Measurements from ENCODE around the gene TESMIN.

TESMIN gene

DNA sequence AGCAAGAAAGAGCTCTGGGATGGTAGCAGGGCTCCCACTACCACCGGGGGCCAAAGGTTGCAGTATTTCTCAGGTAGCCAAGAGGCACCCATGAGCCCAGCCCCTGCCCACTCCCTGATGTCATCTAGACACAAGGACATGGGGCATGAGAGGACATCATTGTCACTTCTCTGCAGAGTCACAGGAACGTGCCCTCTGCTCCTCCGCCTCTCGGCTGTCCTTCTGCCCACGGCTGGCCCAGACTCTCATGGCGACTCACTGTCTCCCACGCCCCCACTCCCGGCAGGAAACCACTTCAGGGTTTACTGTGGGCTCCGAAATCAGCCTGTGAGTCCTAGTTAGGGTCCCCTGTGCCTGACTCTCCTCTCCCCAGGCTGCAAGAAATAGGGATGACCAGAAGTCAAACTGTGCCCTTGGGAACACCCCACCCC is 68.8 kb downstream of the TESMIN start:
- TF ChIP-seq EZH2phosphoT487 (IDR thresholded peaks at IDR 0.05; ENCODE audit: low read length) (no peak), EZH2 (optimal IDR thresholded peaks at IDR 0.05; ENCODE audit: low read depth, low read length) (no peak)
- TF ChIP-seq, protein P1, sequence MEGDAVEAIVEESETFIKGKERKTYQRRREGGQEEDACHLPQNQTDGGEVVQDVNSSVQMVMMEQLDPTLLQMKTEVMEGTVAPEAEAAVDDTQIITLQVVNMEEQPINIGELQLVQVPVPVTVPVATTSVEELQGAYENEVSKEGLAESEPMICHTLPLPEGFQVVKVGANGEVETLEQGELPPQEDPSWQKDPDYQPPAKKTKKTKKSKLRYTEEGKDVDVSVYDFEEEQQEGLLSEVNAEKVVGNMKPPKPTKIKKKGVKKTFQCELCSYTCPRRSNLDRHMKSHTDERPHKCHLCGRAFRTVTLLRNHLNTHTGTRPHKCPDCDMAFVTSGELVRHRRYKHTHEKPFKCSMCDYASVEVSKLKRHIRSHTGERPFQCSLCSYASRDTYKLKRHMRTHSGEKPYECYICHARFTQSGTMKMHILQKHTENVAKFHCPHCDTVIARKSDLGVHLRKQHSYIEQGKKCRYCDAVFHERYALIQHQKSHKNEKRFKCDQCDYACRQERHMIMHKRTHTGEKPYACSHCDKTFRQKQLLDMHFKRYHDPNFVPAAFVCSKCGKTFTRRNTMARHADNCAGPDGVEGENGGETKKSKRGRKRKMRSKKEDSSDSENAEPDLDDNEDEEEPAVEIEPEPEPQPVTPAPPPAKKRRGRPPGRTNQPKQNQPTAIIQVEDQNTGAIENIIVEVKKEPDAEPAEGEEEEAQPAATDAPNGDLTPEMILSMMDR (IDR thresholded peaks at IDR 0.05; ENCODE audit: low read length) = no peak

GRCh38 chr11:68680541-68681231 is 70.6 kb downstream of the TESMIN start:
- Histone ChIP-seq H3K36me3 (replicated peaks; ENCODE audit: insufficient read depth, low read length) (no peaks in the 10 kb centered on the region), H3K9ac (ENCODE audit: low read length) (no peak overlapping the region), H3K4me2 (ENCODE audit: low read depth, low read length) (no peak overlapping the region), H3K9me2 (replicated peaks; ENCODE audit: insufficient read depth, low read length) (no peaks in the 10 kb centered on the region), H3K4me1 (ENCODE audit: low read length) (no peaks in the 10 kb centered on the region), H3K79me2 (ENCODE audit: low read length) (no peaks in the 10 kb centered on the region), H3K4me3 (ENCODE audit: low read length) (no peak overlapping the region), H3F3A (ENCODE audit: insufficient read depth, low read length) (no peaks in the 10 kb centered on the region), H4K20me1 (ENCODE audit: insufficient read depth, low read length) (no peaks in the 10 kb centered on the region), H2AFZ (ENCODE audit: low read length) (no peak overlapping the region), H3K27ac (ENCODE audit: low read length) (no peak overlapping the region), H3K9me3 (replicated peaks; ENCODE audit: insufficient read depth, low read length) (no peaks in the 10 kb centered on the region), H3K27me3 (replicated peaks; ENCODE audit: insufficient read depth, low read length) (peaks cover 55% of the 10 kb centered on the region)
- no peak for DNase-seq
- TF ChIP-seq, protein P1 (IDR thresholded peaks at IDR 0.05; ENCODE audit: low read length) = no peak
- no peak for TF ChIP-seq EZH2 (optimal IDR thresholded peaks at IDR 0.05; ENCODE audit: low read depth, low read length)
- no peak for TF ChIP-seq EZH2phosphoT487 (IDR thresholded peaks at IDR 0.05; ENCODE audit: low read length)

More for the DNA sequence above, 68.8 kb downstream of the TESMIN start:
- Histone ChIP-seq H4K20me1 (ENCODE audit: insufficient read depth, low read length) (no peaks in the 10 kb centered on the region), H3K9me2 (replicated peaks; ENCODE audit: insufficient read depth, low read length) (no peaks in the 10 kb centered on the region), H3K27ac (ENCODE audit: low read length) (no peak overlapping the region), H3K9ac (ENCODE audit: low read length) (no peak overlapping the region), H3K36me3 (replicated peaks; ENCODE audit: insufficient read depth, low read length) (no peaks in the 10 kb centered on the region), H3K9me3 (replicated peaks; ENCODE audit: insufficient read depth, low read length) (no peaks in the 10 kb centered on the region), H3F3A (ENCODE audit: insufficient read depth, low read length) (no peaks in the 10 kb centered on the region), H3K4me1 (ENCODE audit: low read length) (no peaks in the 10 kb centered on the region), H3K27me3 (replicated peaks; ENCODE audit: insufficient read depth, low read length) (peaks cover 68% of the 10 kb centered on the region), H2AFZ (ENCODE audit: low read length) (no peak overlapping the region), H3K79me2 (ENCODE audit: low read length) (no peaks in the 10 kb centered on the region), H3K4me3 (ENCODE audit: low read length) (no peak overlapping the region), H3K4me2 (ENCODE audit: low read depth, low read length) (no peak overlapping the region)
- no peak for DNase-seq

GRCh38 chr11:68678031-68678441 is 73.3 kb downstream of the TESMIN start:
- Histone ChIP-seq H3F3A (ENCODE audit: insufficient read depth, low read length) (no peaks in the 10 kb centered on the region), H3K4me3 (ENCODE audit: low read length) (no peak overlapping the region), H2AFZ (ENCODE audit: low read length) (no peak overlapping the region), H4K20me1 (ENCODE audit: insufficient read depth, low read length) (no peaks in the 10 kb centered on the region), H3K4me1 (ENCODE audit: low read length) (no peaks in the 10 kb centered on the region), H3K9me2 (replicated peaks; ENCODE audit: insufficient read depth, low read length) (no peaks in the 10 kb centered on the region), H3K27me3 (replicated peaks; ENCODE audit: insufficient read depth, low read length) (peaks cover 56% of the 10 kb centered on the region), H3K36me3 (replicated peaks; ENCODE audit: insufficient read depth, low read length) (no peaks in the 10 kb centered on the region), H3K4me2 (ENCODE audit: low read depth, low read length) (no peak overlapping the region), H3K9ac (ENCODE audit: low read length) (no peak overlapping the region), H3K9me3 (replicated peaks; ENCODE audit: insufficient read depth, low read length) (no peaks in the 10 kb centered on the region), H3K27ac (ENCODE audit: low read length) (no peak overlapping the region), H3K79me2 (ENCODE audit: low read length) (no peaks in the 10 kb centered on the region)
- no peak for DNase-seq
- no peak for TF ChIP-seq EZH2 (optimal IDR thresholded peaks at IDR 0.05; ENCODE audit: low read depth, low read length)
- TF ChIP-seq, protein P1 (IDR thresholded peaks at IDR 0.05; ENCODE audit: low read length) = no peak
- no peak for TF ChIP-seq EZH2phosphoT487 (IDR thresholded peaks at IDR 0.05; ENCODE audit: low read length)
